Measurements from ENCODE around the gene ZNF124.

The ZNF124 gene

GRCh38 chr1:247180581-247180980 is 8.8 kb upstream of the ZNF124 start:
- no peak overlapping the region for H3K27ac ChIP-seq (ENCODE audit: low read depth, low read length)
- H3K36me3 ChIP-seq (ENCODE audit: low read length) = peaks cover under 1% of the 10 kb centered on the region; the same call in 1 of the 2 replicates
- H3K9ac ChIP-seq (ENCODE audit: low read length) = no peak overlapping the region
- H3K4me3 ChIP-seq (ENCODE audit: insufficient read depth, low read length, poor library complexity, severe bottlenecking) = no peak overlapping the region
- H3K4me2 ChIP-seq (ENCODE audit: low read depth, low read length, poor library complexity, severe bottlenecking) = no peak overlapping the region
- no peak overlapping the region for H2AFZ ChIP-seq (ENCODE audit: low read depth, low read length, severe bottlenecking)
- H3K9me2 ChIP-seq (replicated peaks; ENCODE audit: insufficient read depth, low read length) = no peaks in the 10 kb centered on the region
- no peaks in the 10 kb centered on the region for H3K27me3 ChIP-seq (ENCODE audit: low read length)
- TF ChIP-seq EZH2phosphoT487 (conservative IDR thresholded peaks at IDR 0.05; ENCODE audit: low read length) = no peak
- TF ChIP-seq CTCF (IDR thresholded peaks at IDR 0.05; ENCODE audit: insufficient read depth, low read length, poor library complexity, severe bottlenecking) = no peak
- peaks cover under 1% of the 10 kb centered on the region; the same call in 1 of the 2 replicates for H3K9me3 ChIP-seq (ENCODE audit: insufficient read depth, low read length)
- no peaks in the 10 kb centered on the region for H3F3A ChIP-seq (ENCODE audit: insufficient read depth)
- H3K79me2 ChIP-seq (ENCODE audit: insufficient read depth, low read length) = no peaks in the 10 kb centered on the region
- H4K20me1 ChIP-seq (ENCODE audit: low read depth, low read length) = no peaks in the 10 kb centered on the region

GRCh38 chr1:247177755-247178154 is 5.9 kb upstream of the ZNF124 start:
- Histone ChIP-seq H3K27me3 (ENCODE audit: low read length) (no peaks in the 10 kb centered on the region), H3K27ac (ENCODE audit: low read depth, low read length) (no peak overlapping the region), H3K9me3 (ENCODE audit: insufficient read depth, low read length) (no peaks in the 10 kb centered on the region), H3K79me2 (ENCODE audit: insufficient read depth, low read length) (no peaks in the 10 kb centered on the region), H3F3A (ENCODE audit: insufficient read depth) (no peaks in the 10 kb centered on the region), H3K4me2 (ENCODE audit: low read depth, low read length, poor library complexity, severe bottlenecking) (no peak overlapping the region), H3K9ac (ENCODE audit: low read length) (no peak overlapping the region), H3K9me2 (replicated peaks; ENCODE audit: insufficient read depth, low read length) (no peaks in the 10 kb centered on the region), H2AFZ (ENCODE audit: low read depth, low read length, severe bottlenecking) (no peak overlapping the region), H3K36me3 (ENCODE audit: low read length) (no peaks in the 10 kb centered on the region), H4K20me1 (ENCODE audit: low read depth, low read length) (no peaks in the 10 kb centered on the region), H3K4me3 (ENCODE audit: insufficient read depth, low read length, poor library complexity, severe bottlenecking) (no peak overlapping the region)
- no peak for TF ChIP-seq EZH2phosphoT487 (conservative IDR thresholded peaks at IDR 0.05; ENCODE audit: low read length)
- no peak for TF ChIP-seq CTCF (IDR thresholded peaks at IDR 0.05; ENCODE audit: insufficient read depth, low read length, poor library complexity, severe bottlenecking)

- Histone ChIP-seq H3K27ac (ENCODE audit: low read depth, low read length) (no peak overlapping the region), H2AFZ (ENCODE audit: low read depth, low read length, severe bottlenecking) (no peak overlapping the region), H3K9ac (ENCODE audit: low read length) (no peak overlapping the region), H3K36me3 (ENCODE audit: low read length) (no peaks in the 10 kb centered on the region), H3F3A (ENCODE audit: insufficient read depth) (no peaks in the 10 kb centered on the region; the same call in none of the 2 replicates), H3K27me3 (ENCODE audit: low read length) (no peaks in the 10 kb centered on the region), H3K4me3 (ENCODE audit: insufficient read depth, low read length, poor library complexity, severe bottlenecking) (no peak overlapping the region), H3K4me2 (ENCODE audit: low read depth, low read length, poor library complexity, severe bottlenecking) (no peak overlapping the region), H4K20me1 (ENCODE audit: low read depth, low read length) (no peaks in the 10 kb centered on the region), H3K9me3 (ENCODE audit: insufficient read depth, low read length) (no peaks in the 10 kb centered on the region), H3K79me2 (ENCODE audit: insufficient read depth, low read length) (peaks cover 2% of the 10 kb centered on the region; the same call in 1 of the 2 replicates), H3K9me2 (replicated peaks; ENCODE audit: insufficient read depth, low read length) (no peaks in the 10 kb centered on the region)
- no peak for TF ChIP-seq CTCF (IDR thresholded peaks at IDR 0.05; ENCODE audit: insufficient read depth, low read length, poor library complexity, severe bottlenecking)
- TF ChIP-seq EZH2phosphoT487 (conservative IDR thresholded peaks at IDR 0.05; ENCODE audit: low read length) = no peak
Observed at GRCh38 chr1:247175458-247175857, 3.6 kb upstream of the ZNF124 start.
